ENCODE data around the gene FOXJ1.

FOXJ1 gene

DNA sequence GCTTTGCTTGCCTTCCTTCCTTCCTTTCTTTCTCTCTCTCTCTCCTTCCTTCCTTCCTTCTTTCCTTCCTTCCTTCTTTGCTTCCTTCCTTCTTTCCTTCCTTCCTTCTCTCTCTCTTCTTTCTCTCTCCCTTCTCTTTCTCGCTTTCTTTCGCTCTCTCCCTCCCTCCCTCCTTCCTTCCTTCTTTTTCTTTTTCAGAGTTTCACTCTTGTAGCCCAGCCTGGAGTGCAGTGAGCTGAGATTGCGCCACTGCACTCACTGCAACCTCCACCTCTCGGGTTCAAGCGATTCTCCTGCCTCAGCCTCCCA is 17.9 kb downstream of the FOXJ1 start:
- TF ChIP-seq ZFP3 (CRISPR knock-in tag; IDR thresholded peaks at IDR 0.05): no peak
- ATAC-seq: no peak

DNA sequence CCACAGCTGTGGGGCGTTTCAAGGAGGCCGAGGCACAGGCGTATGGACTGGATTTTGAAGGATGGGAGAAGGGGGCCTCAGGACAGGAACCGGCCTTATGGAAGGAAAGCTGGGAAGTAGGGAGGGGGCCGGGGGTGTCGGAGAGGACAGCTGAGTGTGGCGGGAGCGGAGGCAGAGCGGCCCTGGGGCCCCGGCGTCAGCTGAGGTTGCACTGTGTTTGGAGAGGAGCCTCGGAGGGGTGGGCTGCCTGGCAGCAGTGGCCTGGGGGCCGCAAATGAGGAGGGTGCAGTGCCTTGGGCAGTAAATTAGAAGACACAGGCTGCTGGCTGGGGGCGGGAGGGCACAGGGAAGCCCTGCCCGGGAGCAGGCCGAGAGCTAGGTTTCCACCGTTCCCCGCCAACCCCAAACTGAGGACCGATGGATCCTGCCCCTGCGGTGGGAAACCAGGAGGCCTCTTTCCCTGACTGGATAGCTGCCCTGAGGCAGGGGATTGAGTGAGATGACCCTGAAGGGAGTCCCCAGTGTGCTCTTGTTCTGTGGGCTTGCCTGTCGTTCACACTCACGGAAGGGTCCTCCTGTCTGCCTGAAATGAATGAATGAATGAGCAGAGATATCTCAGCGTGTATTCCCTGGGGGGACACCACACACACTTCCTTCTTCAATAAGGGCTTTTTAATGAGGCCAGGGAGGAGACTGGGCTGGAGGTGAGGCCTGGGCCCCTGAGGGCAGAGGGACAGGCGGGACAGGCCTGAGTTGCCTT is 18.4 kb downstream of the FOXJ1 start:
- ATAC-seq: no peak
- TF ChIP-seq, protein P1, sequence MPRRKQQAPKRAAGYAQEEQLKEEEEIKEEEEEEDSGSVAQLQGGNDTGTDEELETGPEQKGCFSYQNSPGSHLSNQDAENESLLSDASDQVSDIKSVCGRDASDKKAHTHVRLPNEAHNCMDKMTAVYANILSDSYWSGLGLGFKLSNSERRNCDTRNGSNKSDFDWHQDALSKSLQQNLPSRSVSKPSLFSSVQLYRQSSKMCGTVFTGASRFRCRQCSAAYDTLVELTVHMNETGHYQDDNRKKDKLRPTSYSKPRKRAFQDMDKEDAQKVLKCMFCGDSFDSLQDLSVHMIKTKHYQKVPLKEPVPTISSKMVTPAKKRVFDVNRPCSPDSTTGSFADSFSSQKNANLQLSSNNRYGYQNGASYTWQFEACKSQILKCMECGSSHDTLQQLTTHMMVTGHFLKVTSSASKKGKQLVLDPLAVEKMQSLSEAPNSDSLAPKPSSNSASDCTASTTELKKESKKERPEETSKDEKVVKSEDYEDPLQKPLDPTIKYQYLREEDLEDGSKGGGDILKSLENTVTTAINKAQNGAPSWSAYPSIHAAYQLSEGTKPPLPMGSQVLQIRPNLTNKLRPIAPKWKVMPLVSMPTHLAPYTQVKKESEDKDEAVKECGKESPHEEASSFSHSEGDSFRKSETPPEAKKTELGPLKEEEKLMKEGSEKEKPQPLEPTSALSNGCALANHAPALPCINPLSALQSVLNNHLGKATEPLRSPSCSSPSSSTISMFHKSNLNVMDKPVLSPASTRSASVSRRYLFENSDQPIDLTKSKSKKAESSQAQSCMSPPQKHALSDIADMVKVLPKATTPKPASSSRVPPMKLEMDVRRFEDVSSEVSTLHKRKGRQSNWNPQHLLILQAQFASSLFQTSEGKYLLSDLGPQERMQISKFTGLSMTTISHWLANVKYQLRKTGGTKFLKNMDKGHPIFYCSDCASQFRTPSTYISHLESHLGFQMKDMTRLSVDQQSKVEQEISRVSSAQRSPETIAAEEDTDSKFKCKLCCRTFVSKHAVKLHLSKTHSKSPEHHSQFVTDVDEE (CRISPR knock-in tag; IDR thresholded peaks at IDR 0.05): no peak
- TF ChIP-seq ZC3H10 (CRISPR knock-in tag; IDR thresholded peaks at IDR 0.05) (no peak), SNAI2 (CRISPR knock-in tag; IDR thresholded peaks at IDR 0.05) (no peak), ZFP3 (CRISPR knock-in tag; IDR thresholded peaks at IDR 0.05) (no peak), ZNF8 (CRISPR knock-in tag; IDR thresholded peaks at IDR 0.05) (no peak), BACH2 (CRISPR knock-in tag; IDR thresholded peaks at IDR 0.05; ENCODE audit: borderline replicate concordance) (no peak)
- TF ChIP-seq, protein P2, sequence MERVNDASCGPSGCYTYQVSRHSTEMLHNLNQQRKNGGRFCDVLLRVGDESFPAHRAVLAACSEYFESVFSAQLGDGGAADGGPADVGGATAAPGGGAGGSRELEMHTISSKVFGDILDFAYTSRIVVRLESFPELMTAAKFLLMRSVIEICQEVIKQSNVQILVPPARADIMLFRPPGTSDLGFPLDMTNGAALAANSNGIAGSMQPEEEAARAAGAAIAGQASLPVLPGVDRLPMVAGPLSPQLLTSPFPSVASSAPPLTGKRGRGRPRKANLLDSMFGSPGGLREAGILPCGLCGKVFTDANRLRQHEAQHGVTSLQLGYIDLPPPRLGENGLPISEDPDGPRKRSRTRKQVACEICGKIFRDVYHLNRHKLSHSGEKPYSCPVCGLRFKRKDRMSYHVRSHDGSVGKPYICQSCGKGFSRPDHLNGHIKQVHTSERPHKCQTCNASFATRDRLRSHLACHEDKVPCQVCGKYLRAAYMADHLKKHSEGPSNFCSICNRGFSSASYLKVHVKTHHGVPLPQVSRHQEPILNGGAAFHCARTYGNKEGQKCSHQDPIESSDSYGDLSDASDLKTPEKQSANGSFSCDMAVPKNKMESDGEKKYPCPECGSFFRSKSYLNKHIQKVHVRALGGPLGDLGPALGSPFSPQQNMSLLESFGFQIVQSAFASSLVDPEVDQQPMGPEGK (CRISPR knock-in tag; IDR thresholded peaks at IDR 0.05; ENCODE audit: borderline replicate concordance): no peak
- TF ChIP-seq, protein P3, sequence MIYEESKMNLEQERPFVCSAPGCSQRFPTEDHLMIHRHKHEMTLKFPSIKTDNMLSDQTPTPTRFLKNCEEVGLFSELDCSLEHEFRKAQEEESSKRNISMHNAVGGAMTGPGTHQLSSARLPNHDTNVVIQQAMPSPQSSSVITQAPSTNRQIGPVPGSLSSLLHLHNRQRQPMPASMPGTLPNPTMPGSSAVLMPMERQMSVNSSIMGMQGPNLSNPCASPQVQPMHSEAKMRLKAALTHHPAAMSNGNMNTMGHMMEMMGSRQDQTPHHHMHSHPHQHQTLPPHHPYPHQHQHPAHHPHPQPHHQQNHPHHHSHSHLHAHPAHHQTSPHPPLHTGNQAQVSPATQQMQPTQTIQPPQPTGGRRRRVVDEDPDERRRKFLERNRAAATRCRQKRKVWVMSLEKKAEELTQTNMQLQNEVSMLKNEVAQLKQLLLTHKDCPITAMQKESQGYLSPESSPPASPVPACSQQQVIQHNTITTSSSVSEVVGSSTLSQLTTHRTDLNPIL (CRISPR knock-in tag; IDR thresholded peaks at IDR 0.05; ENCODE audit: low read depth): no peak

DNA sequence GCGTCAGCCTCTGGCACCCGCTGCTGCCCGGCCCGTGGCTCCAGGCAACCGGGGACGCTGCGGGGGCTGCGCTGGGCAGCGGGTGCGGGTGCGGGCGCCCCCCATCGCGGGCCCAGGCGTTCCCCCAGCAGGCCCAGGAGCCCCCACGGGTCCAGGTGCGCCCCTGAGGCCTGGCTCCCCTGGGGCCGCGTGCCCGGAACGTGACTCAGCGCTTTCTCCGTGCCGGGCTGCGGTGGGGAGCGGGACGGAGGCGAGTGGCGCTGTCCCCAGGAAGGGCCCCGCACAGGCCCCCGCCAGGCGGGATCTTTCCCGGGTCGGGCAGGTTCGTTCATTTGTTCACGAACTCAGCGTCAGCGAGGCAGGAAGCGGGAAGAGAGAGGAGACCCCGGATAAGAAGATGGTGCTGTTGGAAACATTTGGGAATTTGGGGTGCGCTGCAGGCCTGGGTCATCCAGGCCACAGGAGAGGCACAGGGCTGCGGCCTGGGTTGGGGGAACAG is 19.1 kb downstream of the FOXJ1 start:
- no peak for TF ChIP-seq RARB (CRISPR knock-in tag; IDR thresholded peaks at IDR 0.05)
- TF ChIP-seq ZFP30 (CRISPR knock-in tag; IDR thresholded peaks at IDR 0.05): no peak
- TF ChIP-seq, protein P3 (CRISPR knock-in tag; IDR thresholded peaks at IDR 0.05; ENCODE audit: low read depth): no peak
- no peak for TF ChIP-seq ISL1 (CRISPR knock-in tag; IDR thresholded peaks at IDR 0.05)
- no peak for TF ChIP-seq CSDC2 (CRISPR knock-in tag; IDR thresholded peaks at IDR 0.05)
- TF ChIP-seq OSR1 (CRISPR knock-in tag; IDR thresholded peaks at IDR 0.05): no peak
- TF ChIP-seq ZC3H10 (CRISPR knock-in tag; IDR thresholded peaks at IDR 0.05): no peak
- TF ChIP-seq, protein P4, sequence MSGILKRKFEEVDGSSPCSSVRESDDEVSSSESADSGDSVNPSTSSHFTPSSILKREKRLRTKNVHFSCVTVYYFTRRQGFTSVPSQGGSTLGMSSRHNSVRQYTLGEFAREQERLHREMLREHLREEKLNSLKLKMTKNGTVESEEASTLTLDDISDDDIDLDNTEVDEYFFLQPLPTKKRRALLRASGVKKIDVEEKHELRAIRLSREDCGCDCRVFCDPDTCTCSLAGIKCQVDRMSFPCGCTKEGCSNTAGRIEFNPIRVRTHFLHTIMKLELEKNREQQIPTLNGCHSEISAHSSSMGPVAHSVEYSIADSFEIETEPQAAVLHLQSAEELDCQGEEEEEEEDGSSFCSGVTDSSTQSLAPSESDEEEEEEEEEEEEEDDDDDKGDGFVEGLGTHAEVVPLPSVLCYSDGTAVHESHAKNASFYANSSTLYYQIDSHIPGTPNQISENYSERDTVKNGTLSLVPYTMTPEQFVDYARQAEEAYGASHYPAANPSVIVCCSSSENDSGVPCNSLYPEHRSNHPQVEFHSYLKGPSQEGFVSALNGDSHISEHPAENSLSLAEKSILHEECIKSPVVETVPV (CRISPR knock-in tag; IDR thresholded peaks at IDR 0.05): no peak
- ATAC-seq: no peak

DNA sequence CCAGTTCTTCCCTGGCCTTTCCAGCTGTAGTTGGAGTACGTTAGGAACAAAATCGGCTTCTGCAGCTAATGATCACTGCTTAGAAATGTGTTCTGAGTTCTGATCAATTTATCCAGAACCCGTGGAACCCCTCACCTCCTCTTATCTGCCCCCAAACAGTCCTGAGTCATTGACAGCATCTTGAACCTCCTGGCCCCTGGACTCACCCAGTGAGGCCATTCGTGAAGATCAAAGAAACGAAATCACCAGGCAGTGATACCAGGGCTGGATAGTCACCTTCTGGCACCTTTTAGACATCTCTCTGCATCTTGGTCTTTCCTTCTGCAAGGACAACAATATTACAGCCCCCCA is 20.4 kb downstream of the FOXJ1 start:
- ATAC-seq: no peak
- TF ChIP-seq, protein P4 (CRISPR knock-in tag; IDR thresholded peaks at IDR 0.05): no peak
- TF ChIP-seq, protein P2 (CRISPR knock-in tag; IDR thresholded peaks at IDR 0.05; ENCODE audit: borderline replicate concordance): no peak
- TF ChIP-seq, protein P1 (CRISPR knock-in tag; IDR thresholded peaks at IDR 0.05): no peak
- TF ChIP-seq ZNF70 (CRISPR knock-in tag; IDR thresholded peaks at IDR 0.05): no peak
- no peak for TF ChIP-seq TOX (CRISPR knock-in tag; IDR thresholded peaks at IDR 0.05; ENCODE audit: borderline replicate concordance)
- TF ChIP-seq, protein P5, sequence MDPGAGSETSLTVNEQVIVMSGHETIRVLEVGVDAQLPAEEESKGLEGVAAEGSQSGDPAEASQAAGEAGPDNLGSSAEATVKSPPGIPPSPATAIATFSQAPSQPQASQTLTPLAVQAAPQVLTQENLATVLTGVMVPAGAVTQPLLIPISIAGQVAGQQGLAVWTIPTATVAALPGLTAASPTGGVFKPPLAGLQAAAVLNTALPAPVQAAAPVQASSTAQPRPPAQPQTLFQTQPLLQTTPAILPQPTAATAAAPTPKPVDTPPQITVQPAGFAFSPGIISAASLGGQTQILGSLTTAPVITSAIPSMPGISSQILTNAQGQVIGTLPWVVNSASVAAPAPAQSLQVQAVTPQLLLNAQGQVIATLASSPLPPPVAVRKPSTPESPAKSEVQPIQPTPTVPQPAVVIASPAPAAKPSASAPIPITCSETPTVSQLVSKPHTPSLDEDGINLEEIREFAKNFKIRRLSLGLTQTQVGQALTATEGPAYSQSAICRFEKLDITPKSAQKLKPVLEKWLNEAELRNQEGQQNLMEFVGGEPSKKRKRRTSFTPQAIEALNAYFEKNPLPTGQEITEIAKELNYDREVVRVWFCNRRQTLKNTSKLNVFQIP (CRISPR knock-in tag; IDR thresholded peaks at IDR 0.05; ENCODE audit: borderline replicate concordance, low read depth): no peak
- TF ChIP-seq ZC3H10 (CRISPR knock-in tag; IDR thresholded peaks at IDR 0.05): no peak

All from SK-N-SH treated with all-trans-retinoic acid at 6 μM for 48 hours (cell line).